Activated T-helper 17 cell treated with anti-CD3 and anti-CD28 coated beads, Interleukin-2, amount 50 U/mL, for 72 hours (primary cell): ENCODE data around the gene CENPF. TPM values are rescaled to one million over a fixed set of nuclear protein-coding genes. Genes with fewer than 3 reads are reported as not detected.
A peak's percentile ranks its signal among the peaks of the same experiment; 100 is the strongest.

Experiments used
- ATAC-seq: fragments of 150-1000 bp; cut with Tn5 transposase; replicated peaks from 2 replicates; pipeline ENCODE4 v1.10.0; 2021; ENCODE audit warnings: mild to moderate bottlenecking, moderate library complexity
- H3K27ac Mint-ChIP-seq: one replicate; pipeline ENCODE4 v1.8.0; 2022; ENCODE audit warnings: mixed read lengths
- H3K27me3 Mint-ChIP-seq: one replicate; pipeline ENCODE4 v1.8.0; 2022; ENCODE audit warnings: mixed read lengths
- H3K36me3 Mint-ChIP-seq: one replicate; pipeline ENCODE4 v1.8.0; 2022; ENCODE audit warnings: low read depth, mild to moderate bottlenecking, mixed read lengths
- H3K4me1 Mint-ChIP-seq: one replicate; pipeline ENCODE4 v1.8.0; 2022; ENCODE audit warnings: mixed read lengths
- H3K4me3 Mint-ChIP-seq: one replicate; pipeline ENCODE4 v1.8.0; 2022; ENCODE audit warnings: mild to moderate bottlenecking, mixed read lengths
- H3K9me3 Mint-ChIP-seq: one replicate; pipeline ENCODE4 v1.8.0; 2022; ENCODE audit warnings: mixed read lengths
- total RNA-seq, 2 donors: library from RNA; stranded (reverse); gene quantifications; one replicate each; pipeline ENCODE4 v1.2.3, GENCODE V29; 2022

Gene CENPF
- total RNA-seq, 2 donors from 2014 or later = 69.7 to 79.4 TPM

DNA sequence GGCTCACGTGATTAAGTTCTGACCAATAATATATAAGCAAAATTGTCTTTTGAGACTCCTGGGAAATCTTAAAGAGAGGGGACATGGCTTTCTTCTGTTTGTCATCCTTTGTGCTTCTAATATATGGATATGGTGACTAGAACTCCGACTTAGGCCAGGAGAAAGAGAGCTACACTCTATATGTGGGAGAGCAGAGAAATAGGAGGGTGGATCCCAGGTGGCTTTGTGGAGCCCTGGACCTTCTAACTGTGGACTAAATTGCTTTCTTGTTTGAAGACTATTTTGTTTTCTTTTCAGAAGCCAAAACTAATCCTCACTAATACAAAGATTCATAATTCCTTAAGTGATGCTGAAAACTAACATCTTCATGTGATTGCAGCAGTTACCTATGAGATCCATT, 75.0 kb downstream of the CENPF start:
- Mint-ChIP-seq H3K27me3 (peaks cover 4% of the 10 kb centered on the region), H3K4me3 (no peak overlapping the region), H3K9me3 (peaks cover 4% of the 10 kb centered on the region), H3K36me3 (no peaks in the 10 kb centered on the region), H3K4me1 (no peaks in the 10 kb centered on the region), H3K27ac (no peak overlapping the region)
- no peak for ATAC-seq

GRCh38 chr1:214678386-214678785, 75.4 kb downstream of the CENPF start:
- H3K27me3 Mint-ChIP-seq = peaks cover 4% of the 10 kb centered on the region
- H3K9me3 Mint-ChIP-seq = peaks cover 4% of the 10 kb centered on the region
- H3K27ac Mint-ChIP-seq = no peak overlapping the region
- no peaks in the 10 kb centered on the region for H3K36me3 Mint-ChIP-seq
- no peaks in the 10 kb centered on the region for H3K4me1 Mint-ChIP-seq
- no peak overlapping the region for H3K4me3 Mint-ChIP-seq
- ATAC-seq = peak; percentile 21

DNA sequence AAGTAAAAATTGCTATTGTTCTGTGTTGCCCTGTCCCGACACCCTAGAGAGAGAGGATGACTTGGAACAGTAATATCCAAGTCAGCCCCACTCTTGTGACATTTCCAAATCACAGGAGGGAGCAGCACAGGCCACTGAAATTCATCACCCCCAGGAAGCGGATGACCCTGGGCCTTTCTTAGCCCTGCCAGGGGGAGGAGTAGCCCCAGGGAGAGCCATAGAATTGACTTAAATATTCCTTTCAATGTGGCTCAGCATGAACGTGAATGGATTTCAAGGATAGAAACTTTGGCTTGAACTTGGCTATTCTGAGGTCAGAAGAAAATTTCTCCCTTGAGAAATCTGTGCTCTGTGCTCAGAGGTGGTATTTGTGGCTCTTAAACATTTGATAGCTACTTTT, 80.6 kb downstream of the CENPF start:
- no peaks in the 10 kb centered on the region for H3K9me3 Mint-ChIP-seq
- ATAC-seq = no peak
- peaks cover 7% of the 10 kb centered on the region for H3K27me3 Mint-ChIP-seq
- no peaks in the 10 kb centered on the region for H3K4me1 Mint-ChIP-seq
- H3K27ac Mint-ChIP-seq = no peak overlapping the region
- H3K4me3 Mint-ChIP-seq = no peak overlapping the region
- no peaks in the 10 kb centered on the region for H3K36me3 Mint-ChIP-seq

GRCh38 chr1:214685906-214686305, 82.9 kb downstream of the CENPF start:
- H3K4me3 Mint-ChIP-seq = no peak overlapping the region
- H3K36me3 Mint-ChIP-seq = no peaks in the 10 kb centered on the region
- H3K27me3 Mint-ChIP-seq = peaks cover 4% of the 10 kb centered on the region
- H3K9me3 Mint-ChIP-seq = no peaks in the 10 kb centered on the region
- no peaks in the 10 kb centered on the region for H3K4me1 Mint-ChIP-seq
- no peak overlapping the region for H3K27ac Mint-ChIP-seq
- no peak for ATAC-seq

- Mint-ChIP-seq H3K27me3 (peaks cover 4% of the 10 kb centered on the region), H3K4me3 (no peak overlapping the region), H3K27ac (no peak overlapping the region), H3K9me3 (no peaks in the 10 kb centered on the region), H3K4me1 (no peaks in the 10 kb centered on the region), H3K36me3 (no peaks in the 10 kb centered on the region)
- no peak for ATAC-seq
Observed at GRCh38 chr1:214686497-214686896, 83.5 kb downstream of the CENPF start.

DNA sequence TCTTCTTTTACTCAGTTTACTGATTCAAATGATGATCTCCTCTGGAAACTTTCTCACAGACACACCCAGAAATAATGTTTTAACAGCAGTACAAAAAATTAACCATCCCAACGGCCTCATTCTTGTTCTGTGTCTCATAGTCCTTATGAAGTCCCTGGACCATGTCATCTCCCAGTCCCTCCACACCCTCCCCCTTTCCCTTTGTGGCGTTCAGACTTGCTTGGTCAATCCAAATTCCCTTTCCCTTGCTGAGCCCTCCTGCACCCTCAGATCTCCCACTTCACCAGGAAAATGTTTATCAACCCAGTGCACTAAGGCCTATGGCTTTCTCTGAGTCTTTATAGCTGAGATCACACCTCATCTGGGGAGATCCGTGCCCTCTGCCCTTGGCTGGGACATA, 85.9 kb downstream of the CENPF start:
- Mint-ChIP-seq H3K9me3 (no peaks in the 10 kb centered on the region), H3K27me3 (peaks cover 4% of the 10 kb centered on the region), H3K4me1 (no peaks in the 10 kb centered on the region), H3K4me3 (no peak overlapping the region), H3K27ac (no peak overlapping the region), H3K36me3 (no peaks in the 10 kb centered on the region)
- no peak for ATAC-seq

- Mint-ChIP-seq H3K4me3 (no peak overlapping the region), H3K36me3 (no peaks in the 10 kb centered on the region), H3K4me1 (no peaks in the 10 kb centered on the region), H3K27ac (no peak overlapping the region), H3K27me3 (no peaks in the 10 kb centered on the region), H3K9me3 (no peaks in the 10 kb centered on the region)
- ATAC-seq = no peak
Observed at GRCh38 chr1:214694769-214695168, 91.8 kb downstream of the CENPF start.

- Mint-ChIP-seq H3K4me3 (no peak overlapping the region), H3K27me3 (no peaks in the 10 kb centered on the region)
Observed at GRCh38 chr1:214698559-214698958, 95.6 kb downstream of the CENPF start.

GRCh38 chr1:214700437-214700836, 97.4 kb downstream of the CENPF start:
- Mint-ChIP-seq H3K4me3 (no peak overlapping the region), H3K9me3 (peaks cover under 1% of the 10 kb centered on the region), H3K27ac (no peak overlapping the region), H3K36me3 (no peaks in the 10 kb centered on the region), H3K4me1 (no peaks in the 10 kb centered on the region), H3K27me3 (no peaks in the 10 kb centered on the region)
- no peak for ATAC-seq

More at GRCh38 chr1:214698559-214698958, 95.6 kb downstream of the CENPF start:
- H3K9me3 Mint-ChIP-seq = no peaks in the 10 kb centered on the region
- no peak for ATAC-seq
- no peaks in the 10 kb centered on the region for H3K36me3 Mint-ChIP-seq
- H3K27ac Mint-ChIP-seq = no peak overlapping the region
- H3K4me1 Mint-ChIP-seq = no peaks in the 10 kb centered on the region

GRCh38 chr1:214702556-214702955, 99.6 kb downstream of the CENPF start:
- H3K27ac Mint-ChIP-seq = no peak overlapping the region
- no peak overlapping the region for H3K4me3 Mint-ChIP-seq
- no peaks in the 10 kb centered on the region for H3K27me3 Mint-ChIP-seq
- H3K9me3 Mint-ChIP-seq = peaks cover 9% of the 10 kb centered on the region
- no peak for ATAC-seq
- H3K36me3 Mint-ChIP-seq = no peaks in the 10 kb centered on the region
- H3K4me1 Mint-ChIP-seq = no peaks in the 10 kb centered on the region

- H3K4me1 Mint-ChIP-seq = no peaks in the 10 kb centered on the region
- no peak for ATAC-seq
- no peak overlapping the region for H3K4me3 Mint-ChIP-seq
- no peak overlapping the region for H3K27ac Mint-ChIP-seq
- H3K27me3 Mint-ChIP-seq = no peaks in the 10 kb centered on the region
- peaks cover 9% of the 10 kb centered on the region for H3K9me3 Mint-ChIP-seq
- H3K36me3 Mint-ChIP-seq = no peaks in the 10 kb centered on the region
Observed at GRCh38 chr1:214707306-214708087, 104.5 kb downstream of the CENPF start.

DNA sequence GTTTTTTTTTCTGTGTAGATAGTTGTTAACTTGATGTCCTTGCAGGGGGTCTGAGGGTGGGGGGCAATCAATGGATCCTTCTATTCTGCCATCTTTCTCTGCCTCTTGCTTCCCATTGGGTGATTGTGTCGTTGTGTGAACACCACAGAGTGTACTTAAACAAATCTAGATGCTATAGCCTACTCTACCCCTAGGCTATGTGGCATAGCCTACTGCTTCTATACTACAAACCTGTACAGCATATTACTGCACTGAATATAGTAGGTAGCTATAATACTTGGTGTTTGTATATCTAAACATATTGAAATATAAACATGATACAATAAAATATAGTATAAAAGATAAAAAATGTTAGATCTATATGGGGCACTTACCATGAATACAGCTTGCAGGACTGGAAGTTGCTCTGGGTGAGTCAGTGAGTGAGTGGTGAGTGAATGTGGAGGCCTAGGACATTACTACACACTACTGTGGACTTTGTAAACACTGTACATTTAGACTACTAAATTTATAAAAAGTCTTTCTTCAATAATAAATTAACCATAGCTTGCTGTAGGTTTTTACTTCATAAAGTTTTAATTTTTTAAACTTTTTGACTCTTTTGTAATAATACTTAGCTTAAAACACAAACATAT, 105.4 kb downstream of the CENPF start:
- H3K27ac Mint-ChIP-seq = no peak overlapping the region
- H3K4me3 Mint-ChIP-seq = no peak overlapping the region
- no peaks in the 10 kb centered on the region for H3K36me3 Mint-ChIP-seq
- H3K4me1 Mint-ChIP-seq = no peaks in the 10 kb centered on the region
- no peaks in the 10 kb centered on the region for H3K27me3 Mint-ChIP-seq
- no peak for ATAC-seq
- peaks cover 9% of the 10 kb centered on the region for H3K9me3 Mint-ChIP-seq

DNA sequence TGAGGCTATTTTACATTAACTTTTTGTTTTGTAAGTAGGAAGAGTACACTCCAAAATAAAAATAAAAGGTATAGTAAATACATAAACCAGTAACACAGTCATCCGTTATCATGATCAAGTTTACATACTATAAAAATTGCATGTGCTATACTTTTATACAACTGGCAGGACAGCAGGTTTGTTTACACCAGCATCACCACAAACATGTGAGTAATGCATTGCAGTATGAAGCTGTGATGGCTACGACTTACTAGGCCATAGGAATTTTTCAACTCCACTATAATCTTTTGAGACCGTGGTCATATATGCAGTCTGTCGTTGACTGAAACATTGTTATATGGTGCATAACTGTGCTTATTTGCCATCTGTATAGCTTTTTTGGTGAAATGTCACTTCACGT, 106.2 kb downstream of the CENPF start:
- H3K27ac Mint-ChIP-seq = no peak overlapping the region
- ATAC-seq = no peak
- no peak overlapping the region for H3K4me3 Mint-ChIP-seq
- H3K4me1 Mint-ChIP-seq = no peaks in the 10 kb centered on the region
- no peaks in the 10 kb centered on the region for H3K36me3 Mint-ChIP-seq
- peaks cover 3% of the 10 kb centered on the region for H3K27me3 Mint-ChIP-seq
- H3K9me3 Mint-ChIP-seq = peaks cover 9% of the 10 kb centered on the region

DNA sequence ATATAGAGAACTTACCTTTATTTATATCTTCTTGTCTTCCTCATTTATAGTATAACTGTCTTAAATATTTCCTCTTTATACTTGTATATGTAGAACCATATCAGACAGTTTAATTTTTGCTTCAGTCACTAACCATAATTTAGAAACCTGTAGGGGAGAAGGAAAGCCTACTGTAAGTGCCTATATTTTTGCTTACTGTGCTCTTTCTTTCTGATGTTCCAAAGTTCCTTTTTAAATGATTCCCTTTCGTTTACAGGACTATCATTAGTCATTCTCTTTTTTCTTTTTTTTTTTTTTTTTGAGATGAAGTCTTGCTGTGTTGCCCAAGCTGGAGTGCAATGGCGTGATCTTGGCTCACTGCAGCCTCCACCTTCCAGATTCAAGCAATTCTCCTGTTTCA, 109.7 kb downstream of the CENPF start:
- Mint-ChIP-seq H3K36me3 (no peaks in the 10 kb centered on the region), H3K9me3 (no peaks in the 10 kb centered on the region), H3K4me3 (no peak overlapping the region), H3K27ac (no peak overlapping the region), H3K27me3 (peaks cover 10% of the 10 kb centered on the region), H3K4me1 (no peaks in the 10 kb centered on the region)
- ATAC-seq = no peak
